Measurements from ENCODE around the gene DPP8.

The DPP8 gene

DNA sequence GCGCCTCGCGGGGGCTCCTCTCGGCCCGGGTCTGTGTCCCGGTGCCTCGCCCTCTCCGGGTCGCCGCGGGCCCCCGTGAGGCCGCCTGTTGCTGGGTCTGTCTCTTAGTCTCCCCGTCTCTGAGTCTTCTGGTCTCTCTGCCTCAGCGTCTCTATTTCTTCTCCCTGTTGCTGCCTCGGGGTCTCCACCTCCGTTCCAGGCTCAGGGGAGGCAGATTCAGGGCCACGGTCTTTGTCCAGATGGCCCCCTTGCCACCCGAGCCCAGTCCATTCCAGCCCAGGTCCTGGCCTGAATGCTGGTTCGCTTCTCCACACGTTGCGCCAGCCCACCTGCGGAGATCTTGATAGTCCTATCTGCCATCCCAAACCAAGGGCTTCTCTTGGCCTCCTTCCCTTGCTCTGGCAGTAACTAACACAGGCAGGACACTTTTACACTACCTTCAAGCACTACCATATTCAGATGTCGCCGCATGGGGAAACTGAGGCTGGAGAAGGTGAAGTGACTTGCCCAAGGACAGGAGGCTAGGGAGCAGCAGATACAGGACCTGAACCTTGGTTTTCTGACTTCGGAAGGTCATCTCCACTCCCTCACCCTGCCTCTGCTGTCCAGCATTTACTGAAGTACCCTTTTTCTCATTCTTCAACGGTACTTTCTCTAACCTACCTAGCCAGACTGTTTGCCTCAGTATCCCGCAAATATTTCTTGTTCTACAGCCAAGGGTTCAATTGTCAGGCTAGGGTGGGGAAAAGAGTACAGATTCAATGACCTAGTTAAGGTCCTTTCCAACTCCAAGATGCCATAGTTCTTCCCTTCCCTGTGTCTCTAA is 94.1 kb downstream of the DPP8 start:
- no peak for DNase-seq

DNA sequence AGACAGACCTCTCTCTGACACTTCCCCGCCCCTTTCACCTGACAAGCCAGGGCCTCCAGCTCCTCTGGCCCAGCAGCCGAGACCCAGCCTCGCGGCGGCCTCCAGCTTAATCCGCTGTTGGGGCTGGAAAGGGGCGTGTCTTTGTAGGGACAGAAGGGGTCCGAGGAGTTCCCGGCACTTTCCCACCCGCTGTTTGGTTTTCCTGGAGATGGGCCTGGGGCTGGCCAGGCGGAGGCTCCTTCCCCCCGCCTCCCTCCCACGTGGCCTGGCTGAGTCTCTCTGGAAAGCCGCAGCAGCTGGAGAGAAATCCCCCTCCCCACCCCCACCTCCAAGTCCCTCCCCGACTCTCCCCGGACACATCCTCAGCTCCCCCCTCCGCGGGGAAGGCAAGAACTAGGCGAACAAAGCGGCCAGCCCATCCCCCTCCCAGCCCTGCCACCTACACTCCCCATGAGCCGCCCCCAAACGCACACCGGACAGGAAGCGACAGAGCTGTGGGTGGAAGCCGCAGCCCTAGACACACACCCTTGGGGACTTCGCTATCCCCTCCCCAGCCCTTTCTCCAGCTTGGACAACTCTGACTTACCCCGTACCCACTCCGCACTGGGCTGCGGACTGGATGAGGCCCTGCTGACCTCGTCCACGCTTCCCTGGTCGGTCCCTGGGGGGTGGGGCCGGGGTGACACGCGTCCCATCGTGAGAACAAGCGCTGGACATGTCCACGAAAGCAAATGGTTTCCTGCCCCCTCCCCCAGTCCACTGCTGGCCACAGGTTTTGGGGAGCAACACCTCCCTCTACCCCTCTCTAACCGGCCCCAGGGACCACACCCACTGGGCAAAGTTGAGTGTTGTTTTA is 95.9 kb downstream of the DPP8 start:
- no peak for DNase-seq

DNA sequence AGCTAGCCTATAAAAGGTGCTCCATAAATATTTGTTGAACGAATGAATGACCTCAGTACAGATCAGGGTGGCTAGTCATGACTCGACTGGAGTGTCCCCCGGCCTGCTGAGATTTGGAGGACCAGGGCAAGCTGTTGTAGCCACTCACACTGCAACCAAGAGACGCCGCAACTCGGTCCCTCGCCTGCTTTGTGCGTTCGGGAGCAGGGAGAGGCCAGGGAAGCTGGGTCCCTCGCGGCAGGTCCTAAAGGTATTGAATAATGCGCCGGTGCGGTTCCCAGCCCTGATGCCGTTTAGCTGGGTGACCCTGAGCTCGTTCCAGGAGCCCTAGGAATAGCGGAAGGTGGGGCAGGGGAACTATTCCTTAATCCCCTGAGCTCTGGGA is 96.5 kb downstream of the DPP8 start:
- DNase-seq = no peak

DNA sequence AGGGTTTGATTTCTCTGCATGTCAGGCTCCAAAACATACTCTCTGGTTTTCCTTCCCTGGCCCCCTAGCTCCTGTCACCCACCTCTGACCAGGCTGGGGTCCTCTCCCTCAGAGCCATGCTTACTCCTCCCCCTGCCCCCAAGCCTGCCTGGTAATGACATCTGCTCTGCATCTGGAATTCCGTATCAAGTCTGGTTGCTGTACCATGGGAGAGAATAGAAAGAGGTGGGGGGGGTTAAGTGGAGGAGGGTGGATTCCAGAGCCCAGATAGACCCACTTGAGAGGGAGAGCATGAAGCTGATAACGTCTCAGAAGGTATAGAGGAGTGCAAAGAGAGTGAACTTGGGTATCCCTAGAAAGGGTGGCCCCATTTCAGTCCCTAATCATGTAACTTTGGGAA is 98.9 kb downstream of the DPP8 start:
- no peak for DNase-seq

DNA sequence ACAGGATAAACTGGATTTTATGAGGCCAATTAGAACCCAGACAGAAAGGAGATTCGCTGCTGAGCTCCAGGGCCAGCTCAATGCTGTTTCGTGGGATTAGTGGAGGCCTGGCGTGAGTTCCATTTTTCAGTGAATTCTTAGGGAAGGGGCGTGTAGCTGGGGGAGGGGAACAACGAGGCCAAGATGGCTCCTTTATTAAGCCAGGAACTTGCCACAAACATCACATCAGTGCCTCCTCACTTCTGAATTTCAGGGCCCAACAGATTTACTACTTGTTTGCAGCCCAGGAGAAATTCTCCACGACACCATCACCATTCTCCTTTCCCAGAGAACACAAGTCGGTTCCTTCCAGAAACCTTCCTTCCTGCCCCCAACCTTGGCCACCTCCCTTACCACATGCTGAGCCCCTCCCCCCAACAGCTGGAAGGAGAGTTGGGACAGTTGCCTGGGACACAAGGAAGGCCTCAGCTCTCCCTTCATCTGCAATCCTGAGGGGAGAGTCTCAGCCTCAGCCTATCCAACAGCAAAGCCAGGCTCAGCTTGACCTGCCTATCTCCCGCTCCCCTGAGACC is 100.6 kb downstream of the DPP8 start:
- no peak for DNase-seq

GRCh38 chr15:65414841-65415621 is 102.5 kb downstream of the DPP8 start:
- DNase-seq = no peak

GRCh38 chr15:65413760-65414144 is 103.7 kb downstream of the DPP8 start:
- DNase-seq = no peak

DNA sequence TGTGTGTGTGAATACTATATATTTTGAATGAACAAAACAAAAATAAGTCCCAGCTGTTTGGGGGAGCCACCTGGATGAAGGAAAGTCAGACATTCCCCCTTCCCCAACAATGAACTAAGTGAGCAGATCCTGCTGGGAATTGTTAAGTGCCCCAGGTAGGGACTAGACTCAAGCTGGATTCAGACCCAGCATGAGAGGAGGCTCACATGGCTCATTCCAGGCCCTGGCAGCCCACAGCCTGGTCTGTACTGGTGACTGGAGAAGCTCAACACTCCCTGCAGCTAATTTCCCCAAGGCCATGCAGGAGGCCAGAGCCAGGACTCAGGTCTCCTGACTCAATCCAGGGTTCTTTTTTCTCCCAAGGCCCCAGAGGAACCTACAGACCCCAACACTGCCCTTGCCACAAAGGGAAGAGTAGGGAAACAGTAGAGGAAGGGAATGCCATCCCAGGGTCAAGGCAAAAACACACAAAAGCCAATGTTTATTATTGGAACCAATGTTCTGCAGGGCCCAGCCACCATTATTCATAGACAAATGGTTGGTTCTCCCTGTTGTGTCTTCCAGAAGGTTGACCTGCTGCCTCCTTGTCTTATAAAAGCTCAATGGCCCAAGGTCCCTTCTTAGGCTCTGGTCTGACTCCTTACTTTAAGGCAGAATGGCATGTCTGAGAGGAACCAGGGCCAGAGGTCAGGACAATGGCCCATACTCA is 104.3 kb downstream of the DPP8 start:
- no peak for DNase-seq

DNA sequence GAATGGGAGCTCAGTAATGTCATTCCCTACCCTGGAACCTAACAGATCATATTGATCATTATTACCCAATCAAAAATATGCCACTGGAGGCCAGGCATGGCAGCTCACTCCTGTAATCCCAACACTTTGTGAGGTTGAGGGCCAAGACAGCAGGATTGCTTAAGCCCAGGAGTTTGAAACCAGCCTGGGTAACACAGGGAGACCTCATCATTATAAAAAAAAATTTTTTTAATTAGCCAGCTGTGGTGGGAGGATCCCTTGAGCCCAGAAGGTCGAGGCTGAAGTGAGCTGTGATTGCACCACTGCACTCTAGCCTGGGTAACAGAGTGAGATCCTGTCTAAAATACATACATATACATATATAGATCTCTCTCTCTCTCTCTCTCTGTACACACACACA is 104.9 kb downstream of the DPP8 start:
- no peak for DNase-seq

- no peak for DNase-seq
Observed at GRCh38 chr15:65411465-65412071, 105.9 kb downstream of the DPP8 start.

DNA sequence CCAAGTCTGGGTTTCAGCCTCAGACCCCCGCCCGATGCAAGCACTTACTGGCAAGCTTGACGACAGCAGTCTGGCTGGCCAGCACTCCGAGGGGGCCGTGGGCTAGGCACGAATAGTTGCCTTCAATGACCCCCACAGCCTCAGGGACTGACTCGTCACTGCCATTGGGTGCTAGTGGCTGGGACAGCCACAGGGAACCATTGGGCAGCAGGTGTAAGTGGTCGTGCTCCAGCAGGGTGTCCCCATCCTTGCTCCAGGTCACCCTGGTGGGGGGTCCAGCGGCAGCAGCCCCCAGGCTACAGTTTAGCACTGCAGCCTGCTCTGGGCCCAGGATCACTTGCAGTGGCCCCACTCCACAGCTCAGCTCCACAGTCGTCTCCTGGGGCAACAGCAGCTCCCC is 106.5 kb downstream of the DPP8 start:
- DNase-seq = no peak

DNA sequence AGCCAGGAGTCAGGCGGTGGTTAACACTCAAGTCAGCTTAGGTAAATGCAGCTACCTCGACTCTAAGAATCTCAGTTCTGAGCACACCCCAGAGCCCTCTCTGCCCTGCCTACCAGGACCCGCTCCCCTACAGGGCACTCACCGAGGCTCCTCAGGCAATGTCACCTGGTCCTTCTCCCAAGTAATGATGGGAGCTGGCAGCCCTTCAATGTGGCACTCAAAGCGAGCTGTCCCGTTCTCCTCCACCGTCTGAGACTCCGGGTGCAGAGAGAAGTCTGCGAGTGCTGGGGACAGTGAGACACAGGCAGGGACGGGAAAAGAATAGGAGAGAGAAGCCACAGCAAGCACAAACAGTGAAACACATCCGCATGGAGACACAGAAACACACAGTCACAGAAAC is 107.5 kb downstream of the DPP8 start:
- DNase-seq = no peak

DNA sequence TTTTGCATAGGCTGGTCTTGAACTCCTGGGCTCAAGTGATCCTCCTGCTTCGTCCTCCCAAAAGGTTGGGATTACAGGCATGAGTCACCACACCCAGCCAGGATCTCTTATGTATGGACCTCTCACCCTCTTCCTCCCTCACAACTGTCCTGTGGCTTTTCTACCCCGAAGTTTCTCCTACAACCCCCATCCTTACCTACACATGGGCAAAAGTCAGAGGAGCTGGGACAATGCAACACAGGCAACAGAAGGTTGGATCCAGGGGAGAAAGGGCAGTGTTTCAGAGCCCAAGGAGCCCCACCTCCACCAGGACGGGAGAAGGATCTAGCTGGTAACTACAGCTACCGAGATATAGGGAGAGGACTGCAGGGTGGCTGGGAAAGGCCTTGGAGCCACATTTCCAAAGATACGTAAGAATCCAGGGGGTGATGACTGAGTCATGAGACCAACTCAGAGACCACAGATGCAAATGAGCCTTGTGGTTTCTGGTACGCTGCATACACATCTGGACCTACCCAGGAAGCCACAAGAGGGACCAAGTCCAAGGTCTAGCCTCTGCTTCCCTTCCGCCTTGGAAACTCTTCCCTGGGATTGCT is 108.4 kb downstream of the DPP8 start:
- DNase-seq = no peak

- no peak for DNase-seq
Observed at GRCh38 chr15:65408324-65409035, 109.0 kb downstream of the DPP8 start.

- DNase-seq = no peak
Observed at GRCh38 chr15:65406424-65407000, 111.0 kb downstream of the DPP8 start.

GRCh38 chr15:65405791-65406423 is 111.6 kb downstream of the DPP8 start:
- DNase-seq = no peak

- no peak for DNase-seq
Observed at GRCh38 chr15:65404186-65404872, 113.2 kb downstream of the DPP8 start.

- DNase-seq = no peak
Observed at GRCh38 chr15:65402961-65403360, 114.5 kb downstream of the DPP8 start.

GRCh38 chr15:65401611-65402240 is 115.8 kb downstream of the DPP8 start:
- no peak for DNase-seq
